Dendritic cell treated with granulocyte-macrophage colony-stimulating factor and Interleukin-4, amounts not matched to agents 40 ng/mL and 50 ng/mL, for 4 days (primary cell): ENCODE data around the gene TXNDC16.
"Not testable (repeated sequence)": the region's sequence is repeated elsewhere in the genome, so short reads cannot be mapped to it uniquely, and the experiment has no call there.

Experiments
- H3K27ac Mint-ChIP-seq: one replicate; pipeline ENCODE4 v1.8.0; 2022; ENCODE audit warnings: mild to moderate bottlenecking, mixed read lengths
- H3K27me3 Mint-ChIP-seq: one replicate; pipeline ENCODE4 v1.8.0; 2022; ENCODE audit warnings: mild to moderate bottlenecking, mixed read lengths
- H3K36me3 Mint-ChIP-seq: one replicate; pipeline ENCODE4 v1.8.0; 2022; ENCODE audit warnings: low read depth, mixed read lengths
- H3K4me1 Mint-ChIP-seq: one replicate; pipeline ENCODE4 v1.8.0; 2022; ENCODE audit warnings: low read depth, mixed read lengths
- H3K4me3 Mint-ChIP-seq: one replicate; pipeline ENCODE4 v1.8.0; 2022; ENCODE audit warnings: mild to moderate bottlenecking, moderate library complexity, mixed read lengths
- H3K9me3 Mint-ChIP-seq: one replicate; pipeline ENCODE4 v1.8.0; 2022; ENCODE audit warnings: mixed read lengths
- intact Hi-C: fragments of 100-400 bp; cut with micrococcal nuclease; formaldehyde crosslinking; loops from one replicate; pipeline ENCODE4 v1.15.0; 2022

The TXNDC16 gene, protein sequence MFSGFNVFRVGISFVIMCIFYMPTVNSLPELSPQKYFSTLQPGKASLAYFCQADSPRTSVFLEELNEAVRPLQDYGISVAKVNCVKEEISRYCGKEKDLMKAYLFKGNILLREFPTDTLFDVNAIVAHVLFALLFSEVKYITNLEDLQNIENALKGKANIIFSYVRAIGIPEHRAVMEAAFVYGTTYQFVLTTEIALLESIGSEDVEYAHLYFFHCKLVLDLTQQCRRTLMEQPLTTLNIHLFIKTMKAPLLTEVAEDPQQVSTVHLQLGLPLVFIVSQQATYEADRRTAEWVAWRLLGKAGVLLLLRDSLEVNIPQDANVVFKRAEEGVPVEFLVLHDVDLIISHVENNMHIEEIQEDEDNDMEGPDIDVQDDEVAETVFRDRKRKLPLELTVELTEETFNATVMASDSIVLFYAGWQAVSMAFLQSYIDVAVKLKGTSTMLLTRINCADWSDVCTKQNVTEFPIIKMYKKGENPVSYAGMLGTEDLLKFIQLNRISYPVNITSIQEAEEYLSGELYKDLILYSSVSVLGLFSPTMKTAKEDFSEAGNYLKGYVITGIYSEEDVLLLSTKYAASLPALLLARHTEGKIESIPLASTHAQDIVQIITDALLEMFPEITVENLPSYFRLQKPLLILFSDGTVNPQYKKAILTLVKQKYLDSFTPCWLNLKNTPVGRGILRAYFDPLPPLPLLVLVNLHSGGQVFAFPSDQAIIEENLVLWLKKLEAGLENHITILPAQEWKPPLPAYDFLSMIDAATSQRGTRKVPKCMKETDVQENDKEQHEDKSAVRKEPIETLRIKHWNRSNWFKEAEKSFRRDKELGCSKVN

DNA sequence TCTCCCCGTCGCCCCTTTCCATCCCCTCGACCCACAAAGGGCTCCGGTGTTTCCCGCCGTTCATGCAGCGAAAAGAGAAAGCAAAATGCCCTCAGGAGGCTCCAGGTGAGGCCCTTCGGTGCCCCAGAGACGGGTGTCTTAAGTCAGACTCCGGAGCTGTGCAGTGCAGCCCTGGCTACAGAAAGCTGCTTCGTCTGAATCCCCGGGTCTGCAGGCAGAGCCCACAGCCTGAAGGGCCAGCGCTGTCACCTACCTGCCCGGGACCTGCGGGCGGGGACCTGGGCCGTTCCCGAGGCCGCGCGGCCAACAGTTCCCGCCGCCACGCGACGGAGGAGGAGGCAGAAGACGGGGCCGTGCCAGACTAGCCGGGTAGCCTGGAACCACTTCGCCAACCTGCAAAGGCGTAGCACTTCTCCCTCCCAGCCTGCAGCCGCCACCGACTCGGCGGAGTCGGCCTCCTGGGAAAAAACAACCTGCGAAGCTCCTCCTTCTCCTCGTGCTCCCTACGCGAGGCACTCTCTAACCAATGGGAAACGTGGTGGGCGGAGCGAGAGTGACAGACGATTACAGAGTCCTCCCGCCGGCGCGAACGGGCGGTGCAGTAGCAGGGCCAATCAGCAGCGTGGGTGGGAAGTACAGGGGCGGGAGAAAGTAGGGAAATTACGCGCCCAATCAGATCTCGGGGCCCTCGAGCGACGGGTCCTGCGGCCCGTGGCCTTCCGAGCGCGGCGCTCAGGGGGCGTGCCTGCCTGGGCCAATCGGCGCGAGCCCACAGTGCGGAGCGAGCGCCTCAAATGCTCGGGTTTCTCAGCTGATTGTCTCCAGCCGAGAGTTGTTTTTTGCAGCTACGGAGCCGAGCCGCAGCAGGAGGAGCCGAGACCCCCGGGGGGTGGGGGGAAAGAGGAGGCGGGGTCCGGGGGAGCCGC is at the start of gene TXNDC16, which contains the start of gene GPR137C:
TSS of gene TXNDC16 (minus strand) at position 443 of the 926 bp plus-strand sequence. CDS start 8,948 bp downstream, outside the sequence.
TSS of gene GPR137C (plus strand) at position 774 of the 926 bp plus-strand sequence. CDS start 312 bp downstream, outside the sequence.
- H3K4me3 Mint-ChIP-seq, result peak within 1 kb of the TSS; percentile 93
- intact Hi-C loops, result loop anchor here (2.0 to 10.0 kb wide), 5 partner anchors 142 to 558 kb away; partner anchors contain the start of genes ERO1A, GNPNAT1, PTGER2 and STYX
- peaks cover 14% of the 10 kb centered on the region for H3K36me3 Mint-ChIP-seq
- H3K27me3 Mint-ChIP-seq, result peaks cover 9% of the 10 kb centered on the region
- no peaks in the 10 kb centered on the region for H3K9me3 Mint-ChIP-seq
- peak within 1 kb of the TSS; percentile 86 for H3K27ac Mint-ChIP-seq
- peaks cover 37% of the 10 kb centered on the region for H3K4me1 Mint-ChIP-seq

DNA sequence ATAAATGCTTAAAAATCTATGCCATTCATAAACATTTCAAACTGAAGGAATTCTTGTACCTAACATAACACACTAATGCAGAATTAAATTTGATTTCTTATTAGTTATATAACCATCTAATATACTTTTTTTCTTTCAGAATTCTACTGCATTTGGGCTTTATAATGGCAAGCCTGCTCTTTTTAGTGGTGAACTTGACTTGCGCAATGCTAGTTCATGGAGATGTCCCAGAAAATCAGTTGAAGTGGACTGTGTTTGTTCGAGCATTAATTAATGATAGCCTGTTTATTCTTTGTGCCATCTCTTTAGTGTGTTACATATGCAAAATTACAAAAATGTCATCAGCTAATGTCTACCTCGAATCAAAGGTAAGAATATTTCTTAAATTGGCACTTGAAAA is 47.7 kb upstream of the TXNDC16 start:
- H3K36me3 Mint-ChIP-seq, result no peaks in the 10 kb centered on the region
- H3K27me3 Mint-ChIP-seq, result no peaks in the 10 kb centered on the region
- intact Hi-C loops, result no loop called here
- peaks cover 9% of the 10 kb centered on the region for H3K9me3 Mint-ChIP-seq
- H3K27ac Mint-ChIP-seq, result no peak overlapping the region
- H3K4me1 Mint-ChIP-seq, result peaks cover 7% of the 10 kb centered on the region
- H3K4me3 Mint-ChIP-seq, result no peak overlapping the region

DNA sequence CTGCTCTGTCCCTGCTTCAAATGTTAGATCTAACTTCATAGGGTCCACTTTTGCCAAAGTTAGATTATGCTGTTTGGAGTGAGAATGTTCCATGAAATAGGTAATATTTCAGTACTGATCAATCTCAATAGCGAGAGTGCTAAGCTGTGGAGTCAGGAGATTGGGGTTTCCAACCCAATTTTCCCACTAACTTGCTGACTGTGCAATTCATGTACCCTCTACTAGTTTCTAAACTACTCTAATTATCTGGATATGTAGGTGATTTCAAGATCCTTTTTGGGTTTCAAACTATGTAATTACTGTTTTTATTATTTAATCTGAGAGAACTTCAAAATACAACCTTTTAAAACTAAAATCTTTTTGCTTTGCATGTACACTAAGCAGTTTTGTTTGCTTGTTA is 46.3 kb upstream of the TXNDC16 start:
- H3K36me3 Mint-ChIP-seq, result no peaks in the 10 kb centered on the region
- H3K27me3 Mint-ChIP-seq, result no peaks in the 10 kb centered on the region
- no peak overlapping the region for H3K4me3 Mint-ChIP-seq
- H3K27ac Mint-ChIP-seq, result no peak overlapping the region
- peaks cover 23% of the 10 kb centered on the region for H3K9me3 Mint-ChIP-seq
- peaks cover 7% of the 10 kb centered on the region for H3K4me1 Mint-ChIP-seq
- intact Hi-C loops, result no loop called here

DNA sequence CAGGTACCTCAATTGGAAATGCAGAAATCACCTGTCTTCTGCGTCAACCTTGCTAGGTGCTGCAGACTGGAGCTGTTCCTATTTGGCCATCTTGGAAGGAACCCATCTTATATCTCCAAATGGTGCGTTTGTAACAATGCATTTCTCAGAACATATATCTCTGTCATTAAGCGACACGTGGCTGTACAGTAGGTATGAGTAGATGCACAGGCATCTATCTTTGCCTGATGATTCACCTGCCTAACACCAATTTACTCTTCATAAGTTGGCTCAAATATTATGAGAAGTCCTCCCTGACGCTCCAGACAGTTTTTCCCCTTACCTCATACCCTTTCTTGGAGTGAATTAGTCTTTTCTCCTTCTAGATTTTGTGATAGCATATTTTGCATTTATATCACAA is 44.6 kb upstream of the TXNDC16 start:
- Mint-ChIP-seq H3K4me1 (no peaks in the 10 kb centered on the region), H3K4me3 (no peak overlapping the region), H3K36me3 (no peaks in the 10 kb centered on the region), H3K27ac (no peak overlapping the region), H3K27me3 (no peaks in the 10 kb centered on the region), H3K9me3 (peaks cover 25% of the 10 kb centered on the region)
- intact Hi-C loops, result no loop called here

DNA sequence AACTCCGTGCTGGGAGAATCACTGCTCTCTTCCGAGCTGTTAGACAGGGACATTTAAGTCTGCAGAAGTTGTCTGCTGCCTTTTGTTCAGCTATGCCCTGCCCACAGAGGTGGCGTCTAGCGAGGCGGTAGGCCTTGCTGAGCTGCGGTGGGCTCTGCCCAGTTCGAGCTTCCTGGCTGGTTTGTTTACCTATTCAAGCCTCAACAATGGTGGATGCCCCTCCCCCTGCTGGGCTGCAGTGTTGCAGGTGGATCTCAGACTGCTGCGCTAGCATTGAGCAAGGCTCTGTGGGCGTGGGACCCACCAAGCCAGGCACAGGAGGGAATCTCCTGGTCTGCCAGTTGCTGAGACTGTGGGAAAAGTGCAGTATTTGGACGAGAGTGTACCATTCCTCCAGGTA is 44.0 kb upstream of the TXNDC16 start:
- Mint-ChIP-seq H3K27ac (no peak overlapping the region), H3K36me3 (no peaks in the 10 kb centered on the region), H3K4me1 (no peaks in the 10 kb centered on the region), H3K4me3 (no peak overlapping the region), H3K27me3 (no peaks in the 10 kb centered on the region), H3K9me3 (peaks cover 25% of the 10 kb centered on the region)
- intact Hi-C loops, result no loop called here

DNA sequence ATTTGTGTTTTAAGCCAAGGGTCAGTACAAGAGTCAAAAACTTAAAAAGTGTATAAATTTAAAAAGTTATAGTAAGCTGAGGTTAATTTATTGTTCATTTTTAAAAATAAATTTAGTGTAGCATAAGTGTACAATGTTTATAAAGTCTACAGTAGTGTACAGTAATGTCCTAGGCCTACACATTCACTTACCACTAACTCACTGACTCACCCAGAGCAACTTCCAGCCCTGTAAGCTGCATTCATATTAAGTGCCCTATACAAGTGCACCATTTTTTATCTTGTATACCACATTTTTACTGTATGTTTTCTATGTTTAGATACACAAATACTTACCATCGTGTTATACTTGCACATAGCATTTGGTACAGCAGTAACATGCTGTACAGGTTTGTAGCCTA is 38.0 kb upstream of the TXNDC16 start:
- H3K27ac Mint-ChIP-seq, result no peak overlapping the region
- intact Hi-C loops, result no loop called here
- H3K4me3 Mint-ChIP-seq, result no peak overlapping the region
- no peaks in the 10 kb centered on the region for H3K36me3 Mint-ChIP-seq
- H3K9me3 Mint-ChIP-seq, result peaks cover 20% of the 10 kb centered on the region
- H3K27me3 Mint-ChIP-seq, result no peaks in the 10 kb centered on the region
- H3K4me1 Mint-ChIP-seq, result no peaks in the 10 kb centered on the region

DNA sequence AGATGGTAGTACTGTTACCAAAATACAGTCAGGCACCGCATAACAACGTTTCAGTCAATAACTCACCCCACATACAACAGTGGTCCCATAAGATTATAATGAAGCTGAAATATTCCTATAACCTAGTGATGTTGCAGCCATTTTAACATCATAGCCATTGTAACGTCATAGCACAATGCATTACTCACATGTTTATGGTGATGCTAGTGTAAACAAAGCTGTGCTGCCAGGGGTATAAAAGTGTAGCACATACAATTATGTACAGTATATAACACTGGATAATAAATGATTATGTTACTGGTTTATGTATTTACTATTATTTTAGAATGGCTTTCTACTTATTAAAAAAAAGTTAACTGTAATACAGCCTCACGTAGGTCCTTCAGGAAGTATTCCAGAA is 37.3 kb upstream of the TXNDC16 start:
- H3K9me3 Mint-ChIP-seq, result peaks cover 14% of the 10 kb centered on the region
- H3K27ac Mint-ChIP-seq, result no peak overlapping the region
- no peaks in the 10 kb centered on the region for H3K36me3 Mint-ChIP-seq
- intact Hi-C loops, result no loop called here
- H3K27me3 Mint-ChIP-seq, result no peaks in the 10 kb centered on the region
- H3K4me3 Mint-ChIP-seq, result no peak overlapping the region
- H3K4me1 Mint-ChIP-seq, result no peaks in the 10 kb centered on the region

DNA sequence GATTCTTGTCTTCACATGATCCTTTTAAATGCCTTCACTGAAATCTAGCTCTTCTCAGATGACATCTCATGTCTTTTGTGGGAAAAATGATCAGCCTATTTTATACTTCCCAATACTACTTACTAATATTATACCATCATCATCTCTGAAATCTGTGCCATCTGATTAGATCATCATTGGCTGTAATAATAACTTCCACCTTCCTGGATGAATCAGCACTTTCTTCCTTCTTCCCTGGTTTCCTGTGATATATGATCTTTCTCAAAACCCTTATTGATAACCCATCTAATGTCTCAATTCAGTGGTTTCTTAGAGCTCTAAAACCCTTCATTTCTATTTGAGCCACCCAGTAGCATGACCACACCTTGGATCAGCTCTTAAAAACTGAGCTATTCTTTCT is 31.2 kb upstream of the TXNDC16 start:
- Mint-ChIP-seq H3K9me3 (no peaks in the 10 kb centered on the region), H3K4me3 (no peak overlapping the region), H3K27me3 (no peaks in the 10 kb centered on the region), H3K4me1 (no peaks in the 10 kb centered on the region), H3K36me3 (no peaks in the 10 kb centered on the region), H3K27ac (no peak overlapping the region)
- intact Hi-C loops, result no loop called here

DNA sequence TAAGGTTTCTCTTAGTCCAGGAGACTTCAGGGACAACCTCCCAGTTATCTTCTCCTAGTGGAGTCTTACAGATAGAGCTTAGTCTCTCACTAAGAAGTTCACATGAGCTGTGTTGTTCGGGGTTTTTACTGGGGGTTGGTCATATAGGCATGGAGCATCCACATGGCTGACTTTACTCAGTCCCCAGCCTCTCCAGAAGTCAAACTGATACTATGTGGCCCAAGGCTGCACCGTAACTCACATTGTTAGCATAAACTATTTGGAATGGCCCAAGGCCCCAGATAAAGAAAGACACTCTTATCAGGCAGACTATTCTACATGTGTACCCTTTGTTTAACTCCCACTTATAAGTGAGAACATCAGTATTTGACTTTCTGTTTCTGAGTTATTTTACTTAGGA is 23.6 kb upstream of the TXNDC16 start:
- Mint-ChIP-seq H3K36me3 (no peaks in the 10 kb centered on the region), H3K4me1 (no peaks in the 10 kb centered on the region), H3K9me3 (peaks cover 30% of the 10 kb centered on the region), H3K4me3 (no peak overlapping the region), H3K27me3 (no peaks in the 10 kb centered on the region), H3K27ac (no peak overlapping the region)
- intact Hi-C loops, result no loop called here

DNA sequence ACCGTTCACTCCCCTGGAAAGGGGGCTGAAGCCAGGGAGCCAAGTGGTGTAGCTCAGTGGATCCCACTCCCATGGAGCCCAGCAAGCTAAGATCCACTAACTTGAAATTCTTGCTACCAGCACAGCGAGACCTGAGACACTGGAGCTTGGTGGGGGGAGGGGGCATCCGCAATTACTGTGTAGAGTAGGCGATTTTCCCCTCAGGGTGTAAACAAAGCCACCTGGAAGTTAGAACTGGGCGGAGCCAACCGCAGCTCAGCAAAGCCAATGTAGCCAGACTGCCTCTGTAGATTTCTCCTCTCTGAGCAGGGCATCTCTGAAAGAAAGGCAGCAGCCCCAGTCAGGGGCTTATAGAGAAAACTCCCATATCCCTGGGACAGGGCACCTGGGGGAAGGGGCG is 16.1 kb upstream of the TXNDC16 start:
- H3K27ac Mint-ChIP-seq, H3K4me1 Mint-ChIP-seq, H3K36me3 Mint-ChIP-seq, H3K4me3 Mint-ChIP-seq, H3K27me3 Mint-ChIP-seq, intact Hi-C loops: not testable (repeated sequence)
- peaks cover 49% of the 10 kb centered on the region for H3K9me3 Mint-ChIP-seq

DNA sequence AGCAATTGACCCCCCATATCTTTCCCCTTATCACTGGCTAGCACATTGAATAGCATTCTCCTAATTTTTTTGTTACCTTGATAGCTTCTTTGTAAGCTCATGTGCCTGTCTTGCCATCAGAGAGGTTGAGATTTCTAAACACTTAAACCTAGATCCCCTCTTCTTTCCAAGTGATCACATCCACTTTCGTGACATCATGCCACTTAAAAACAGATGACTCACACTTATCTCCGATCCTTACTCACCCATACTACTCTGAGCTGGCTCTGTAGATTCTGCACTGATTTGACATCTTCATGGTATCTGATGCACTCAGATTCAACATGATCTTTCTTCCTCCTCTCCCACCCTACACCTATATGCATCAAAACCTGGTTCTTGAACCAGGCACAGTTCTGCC is 10.8 kb upstream of the TXNDC16 start:
- H3K4me1 Mint-ChIP-seq, result no peaks in the 10 kb centered on the region
- peaks cover 1% of the 10 kb centered on the region for H3K27me3 Mint-ChIP-seq
- H3K4me3 Mint-ChIP-seq, result no peak overlapping the region
- no peak overlapping the region for H3K27ac Mint-ChIP-seq
- H3K36me3 Mint-ChIP-seq, result no peaks in the 10 kb centered on the region
- intact Hi-C loops, result no loop called here
- peaks cover 10% of the 10 kb centered on the region for H3K9me3 Mint-ChIP-seq

DNA sequence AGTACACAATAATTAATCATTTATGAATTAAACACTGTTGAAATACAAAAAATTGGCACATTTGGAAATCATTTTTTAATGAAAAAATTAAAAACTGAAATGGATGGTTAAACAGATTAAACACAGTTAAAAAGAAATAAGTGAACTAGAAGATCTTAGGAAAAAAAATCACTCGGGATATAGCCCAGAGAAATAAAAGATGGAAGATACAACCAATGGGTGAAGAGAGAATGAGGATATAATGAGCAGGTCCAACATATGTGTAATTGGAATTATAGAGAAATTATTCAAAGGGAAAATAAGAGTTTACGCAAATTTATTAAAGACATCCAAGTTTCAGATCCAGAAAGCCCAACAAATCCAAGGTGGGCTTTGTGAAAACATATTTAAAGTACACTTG is 6.4 kb upstream of the TXNDC16 start:
- H3K27me3 Mint-ChIP-seq, result peaks cover 7% of the 10 kb centered on the region

More for the DNA sequence above, 6.4 kb upstream of the TXNDC16 start:
- H3K36me3 Mint-ChIP-seq, result peaks cover under 1% of the 10 kb centered on the region
- intact Hi-C loops, result loop anchor here (10.0 kb wide), 2 partner anchors 176 to 564 kb away; partner anchors contain the start of gene STYX
- H3K9me3 Mint-ChIP-seq, result peaks cover 11% of the 10 kb centered on the region
- H3K4me1 Mint-ChIP-seq, result peaks cover 5% of the 10 kb centered on the region
- no peak overlapping the region for H3K4me3 Mint-ChIP-seq
- H3K27ac Mint-ChIP-seq, result no peak overlapping the region
